SJSA1 (cell line): Measurements from ENCODE around the gene GRK5. TPM values are rescaled to one million over a fixed set of nuclear protein-coding genes. Genes with fewer than 3 reads are reported as not detected.
A peak's percentile ranks its signal among the peaks of the same experiment; 100 is the strongest.

Experiments
- DNase-seq, 2 experiments: peaks; one replicate each; pipeline ENCODE4 v3.0.0-alpha.2; 2015 to 2020; ENCODE audit warnings: low spot score in 2 of 2, low read depth in 1 of 2
- H3K27ac ChIP-seq: fragments of 250-450 bp; sonication (Bioruptor Pico); 2 replicates; pipeline ENCODE4 v1.5.1; 2020; ENCODE audit warnings: mild to moderate bottlenecking, moderate library complexity
- H3K27me3 ChIP-seq: fragments of 250-450 bp; sonication (Bioruptor Pico); replicated peaks from 2 replicates; pipeline ENCODE4 v1.5.1; 2020; ENCODE audit warnings: mild to moderate bottlenecking, moderate library complexity
- H3K36me3 ChIP-seq: fragments of 250-450 bp; sonication (Bioruptor Pico); 2 replicates; pipeline ENCODE4 v1.5.1; 2020; ENCODE audit warnings: mild to moderate bottlenecking
- H3K4me1 ChIP-seq: fragments of 250-450 bp; sonication (Bioruptor Pico); replicated peaks from 2 replicates; pipeline ENCODE4 v1.6.1; 2021; ENCODE audit warnings: mild to moderate bottlenecking
- H3K4me3 ChIP-seq: fragments of 250-450 bp; sonication (Bioruptor Pico); 2 replicates; pipeline ENCODE4 v1.5.1; 2020; ENCODE audit warnings: mild to moderate bottlenecking
- H3K9me3 ChIP-seq: fragments of 250-450 bp; sonication (Bioruptor Pico); replicated peaks from 2 replicates; pipeline ENCODE4 v1.5.1; 2020; ENCODE audit warnings: mild to moderate bottlenecking
- total RNA-seq: library from RNA; depleted of rRNA; stranded (reverse); fragments of >200 nt; shearing (Covaris generic); gene quantifications from 2 replicates; pipeline ENCODE4 v1.2.3, GENCODE V29; 2014

Gene GRK5
- total RNA-seq, 1 experiment from 2014 or later: 19.4 TPM

GRCh38 chr10:119395280-119396007 lies 188.1 kb downstream of the GRK5 start:
- Histone ChIP-seq H3K36me3 (no peaks in the 10 kb centered on the region; the same call in 1 of the 2 replicates), H3K27me3 (no peaks in the 10 kb centered on the region), H3K9me3 (no peaks in the 10 kb centered on the region), H3K4me3 (no peak overlapping the region), H3K4me1 (peaks cover 18% of the 10 kb centered on the region), H3K27ac (peak overlapping the region; percentile 36)
- DNase-seq: peak; percentile 74 to 77

GRCh38 chr10:119396008-119396708 lies 188.8 kb downstream of the GRK5 start:
- Histone ChIP-seq H3K4me1 (peaks cover 19% of the 10 kb centered on the region), H3K27ac (0 out of 2 replicates have a peak overlapping the region, but pooled peaks have one; percentile 12), H3K4me3 (no peak overlapping the region), H3K36me3 (no peaks in the 10 kb centered on the region; the same call in 1 of the 2 replicates), H3K27me3 (no peaks in the 10 kb centered on the region), H3K9me3 (no peaks in the 10 kb centered on the region)
- DNase-seq: no peak

- H3K4me1 ChIP-seq: peaks cover 24% of the 10 kb centered on the region
- no peaks in the 10 kb centered on the region; the same call in 1 of the 2 replicates for H3K36me3 ChIP-seq
- H3K27me3 ChIP-seq: no peaks in the 10 kb centered on the region
- no peak overlapping the region for H3K27ac ChIP-seq
- no peaks in the 10 kb centered on the region for H3K9me3 ChIP-seq
- H3K4me3 ChIP-seq: no peak overlapping the region
- no peak for DNase-seq
These were observed 189.3 kb downstream of the GRK5 start for GRCh38 chr10:119396709-119397071.

- Histone ChIP-seq H3K9me3 (no peaks in the 10 kb centered on the region), H3K36me3 (no peaks in the 10 kb centered on the region), H3K4me1 (peaks cover 31% of the 10 kb centered on the region), H3K4me3 (no peak overlapping the region), H3K27me3 (no peaks in the 10 kb centered on the region), H3K27ac (no peak overlapping the region)
- no peak for DNase-seq
These were observed 190.0 kb downstream of the GRK5 start for GRCh38 chr10:119397416-119397815.

GRCh38 chr10:119398996-119399395 lies 191.6 kb downstream of the GRK5 start:
- Histone ChIP-seq H3K27me3 (no peaks in the 10 kb centered on the region), H3K27ac (no peak overlapping the region), H3K9me3 (no peaks in the 10 kb centered on the region), H3K4me3 (no peak overlapping the region), H3K36me3 (no peaks in the 10 kb centered on the region), H3K4me1 (peaks cover 33% of the 10 kb centered on the region)
- no peak for DNase-seq

- Histone ChIP-seq H3K27me3 (no peaks in the 10 kb centered on the region), H3K9me3 (no peaks in the 10 kb centered on the region), H3K4me3 (no peak overlapping the region), H3K36me3 (no peaks in the 10 kb centered on the region), H3K4me1 (peaks cover 33% of the 10 kb centered on the region), H3K27ac (no peak overlapping the region)
- no peak for DNase-seq
These were observed 192.1 kb downstream of the GRK5 start for GRCh38 chr10:119399466-119399865.

- Histone ChIP-seq H3K27ac (peak overlapping the region; percentile 46), H3K27me3 (no peaks in the 10 kb centered on the region), H3K4me1 (peaks cover 15% of the 10 kb centered on the region), H3K4me3 (no peak overlapping the region), H3K36me3 (no peaks in the 10 kb centered on the region), H3K9me3 (no peaks in the 10 kb centered on the region)
- DNase-seq: peak; percentile 90 to 93
These were observed 194.5 kb downstream of the GRK5 start for GRCh38 chr10:119401671-119402395.

- no peak overlapping the region for H3K27ac ChIP-seq
- DNase-seq: no peak
- no peak overlapping the region for H3K4me3 ChIP-seq
- H3K9me3 ChIP-seq: no peaks in the 10 kb centered on the region
- H3K27me3 ChIP-seq: no peaks in the 10 kb centered on the region
- no peaks in the 10 kb centered on the region for H3K36me3 ChIP-seq
- H3K4me1 ChIP-seq: peaks cover 15% of the 10 kb centered on the region
These were observed 196.6 kb downstream of the GRK5 start for GRCh38 chr10:119403921-119404320.

- Histone ChIP-seq H3K4me3 (no peak overlapping the region), H3K4me1 (peaks cover 15% of the 10 kb centered on the region), H3K9me3 (no peaks in the 10 kb centered on the region), H3K36me3 (no peaks in the 10 kb centered on the region), H3K27me3 (no peaks in the 10 kb centered on the region), H3K27ac (no peak overlapping the region)
- no peak for DNase-seq
These were observed 197.5 kb downstream of the GRK5 start for GRCh38 chr10:119404719-119405519.

GRCh38 chr10:119405520-119405807 lies 198.1 kb downstream of the GRK5 start:
- no peaks in the 10 kb centered on the region for H3K36me3 ChIP-seq
- H3K27me3 ChIP-seq: no peaks in the 10 kb centered on the region
- no peak overlapping the region for H3K4me3 ChIP-seq
- H3K9me3 ChIP-seq: no peaks in the 10 kb centered on the region
- DNase-seq: no peak
- H3K27ac ChIP-seq: no peak overlapping the region
- H3K4me1 ChIP-seq: peaks cover 15% of the 10 kb centered on the region

GRCh38 chr10:119406137-119406536 lies 198.8 kb downstream of the GRK5 start:
- DNase-seq: no peak
- Histone ChIP-seq H3K27me3 (no peaks in the 10 kb centered on the region), H3K4me1 (peaks cover 14% of the 10 kb centered on the region), H3K9me3 (no peaks in the 10 kb centered on the region), H3K27ac (no peak overlapping the region), H3K36me3 (no peaks in the 10 kb centered on the region), H3K4me3 (no peak overlapping the region)

GRCh38 chr10:119406601-119407253 lies 199.4 kb downstream of the GRK5 start:
- Histone ChIP-seq H3K4me1 (peaks cover 8% of the 10 kb centered on the region), H3K4me3 (no peak overlapping the region), H3K9me3 (no peaks in the 10 kb centered on the region), H3K27ac (no peak overlapping the region), H3K27me3 (no peaks in the 10 kb centered on the region), H3K36me3 (no peaks in the 10 kb centered on the region)
- DNase-seq: no peak

- H3K27ac ChIP-seq: no peak overlapping the region
- DNase-seq: no peak
These were observed 199.9 kb downstream of the GRK5 start for GRCh38 chr10:119407254-119407777.

More at GRCh38 chr10:119407254-119407777, 199.9 kb downstream of the GRK5 start:
- peaks cover 6% of the 10 kb centered on the region for H3K4me1 ChIP-seq
- no peaks in the 10 kb centered on the region for H3K9me3 ChIP-seq
- no peak overlapping the region for H3K4me3 ChIP-seq
- no peaks in the 10 kb centered on the region for H3K36me3 ChIP-seq
- H3K27me3 ChIP-seq: no peaks in the 10 kb centered on the region
